Activated CD4-positive, alpha-beta T cell treated with anti-CD3 and anti-CD28 coated beads for 36 hours (primary cell): ENCODE data around the gene MGLL. TPM values are rescaled to one million over a fixed set of nuclear protein-coding genes. Genes with fewer than 3 reads are reported as not detected.

Experiments used
- ATAC-seq: fragments of 200-7000 bp; cut with Tn5 transposase; one replicate; pipeline ENCODE4 v1.10.0; 2021; ENCODE audit warnings: mild to moderate bottlenecking, moderate library complexity
- CTCF ChIA-PET: fragments of 350-600 bp; sonication (Branson Sonifier 250); formaldehyde crosslinking; loops from one replicate; lab custom pipeline; 2021; ENCODE audit warnings: antibody characterized with exemption; lab: Charles Lee
- POLR2A ChIA-PET: fragments of 350-600 bp; sonication (Branson Sonifier 250); formaldehyde crosslinking; loops from one replicate; lab custom pipeline; 2021; ENCODE audit warnings: antibody characterized with exemption, inconsistent platforms; lab: Charles Lee
- DNase-seq: peaks from one replicate; pipeline ENCODE4 v3.0.0-alpha.2; 2020
- H3K27ac Mint-ChIP-seq: one replicate; pipeline ENCODE4 v1.8.0; 2021; ENCODE audit warnings: mixed read lengths
- H3K27me3 Mint-ChIP-seq: one replicate; pipeline ENCODE4 v1.8.0; 2021; ENCODE audit warnings: mixed read lengths
- H3K36me3 Mint-ChIP-seq: one replicate; pipeline ENCODE4 v1.8.0; 2021; ENCODE audit warnings: low read depth, mixed read lengths
- H3K4me1 Mint-ChIP-seq: one replicate; pipeline ENCODE4 v1.8.0; 2021; ENCODE audit warnings: mixed read lengths
- H3K4me3 Mint-ChIP-seq: one replicate; pipeline ENCODE4 v1.8.0; 2021; ENCODE audit warnings: mild to moderate bottlenecking, moderate library complexity, mixed read lengths
- H3K9me3 Mint-ChIP-seq: one replicate; pipeline ENCODE4 v1.8.0; 2021; ENCODE audit warnings: low read depth, mixed read lengths
- intact Hi-C, 2 experiments: fragments of 100-400 bp; cut with DNase I in 1 of 2; cut with micrococcal nuclease in 1 of 2; formaldehyde crosslinking; loops; one replicate each; pipeline versions ENCODE4 v1.14.2 to v1.15.1; 2022 to 2024; cut with DNase I, micrococcal nuclease
- total RNA-seq, 2 experiments: library from RNA; stranded (reverse); gene quantifications; one replicate each; pipeline ENCODE4 v1.2.3, GENCODE V29; 2021

MGLL gene
- total RNA-seq, 2 experiments from 2014 or later, result 0.49 to 0.50 TPM

DNA sequence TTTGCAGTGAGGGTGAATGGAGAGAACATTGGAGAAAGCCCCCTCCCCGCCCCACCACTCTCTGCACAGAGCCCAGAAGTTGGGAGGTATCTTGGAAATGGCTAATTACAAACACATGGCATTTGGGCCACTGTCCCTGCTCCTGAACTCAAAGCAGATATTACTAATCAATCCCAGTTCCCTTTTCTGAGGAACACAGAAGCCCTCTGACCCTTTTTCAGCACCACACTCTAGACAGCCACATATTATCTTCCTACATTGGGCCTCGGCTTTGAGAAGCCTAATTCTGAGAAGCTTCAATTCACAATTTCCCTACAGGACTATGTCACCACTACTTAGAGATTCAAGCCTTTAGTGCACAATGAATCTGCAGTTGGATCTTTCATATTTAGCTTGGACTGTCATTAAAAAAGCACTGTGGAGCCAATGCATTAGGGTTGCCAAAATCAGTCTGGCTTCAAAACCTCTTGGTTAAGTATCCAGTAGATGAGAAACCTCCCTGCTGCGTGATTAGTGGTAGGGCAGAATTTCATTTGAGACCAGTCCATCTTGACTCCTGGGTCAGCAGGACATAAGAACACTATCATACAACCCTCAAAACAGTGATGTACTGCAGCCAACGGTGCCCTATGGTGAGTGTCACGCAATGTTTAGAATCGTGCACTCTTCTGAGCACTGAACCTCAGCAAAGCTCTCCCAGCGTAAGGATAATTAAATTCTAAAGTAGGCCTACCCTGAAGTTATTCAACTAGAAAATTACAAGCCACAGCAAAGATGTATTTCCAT, 26.1 kb downstream of the MGLL start:
- DNase-seq, result no peak
- POLR2A ChIA-PET, result no interaction called here
- H3K4me1 Mint-ChIP-seq, result peaks cover 10% of the 10 kb centered on the region
- intact Hi-C loops, result no loop called here
- no peaks in the 10 kb centered on the region for H3K36me3 Mint-ChIP-seq
- CTCF ChIA-PET, result interaction anchor here (0.7 kb wide), 1 partner anchor 1648 kb away, joined by 3 read pairs; no protein-coding TSS in a partner anchor
- ATAC-seq, result no peak
- peaks cover 4% of the 10 kb centered on the region for H3K27me3 Mint-ChIP-seq
- no peak overlapping the region for H3K4me3 Mint-ChIP-seq
- no peak overlapping the region for H3K27ac Mint-ChIP-seq
- H3K9me3 Mint-ChIP-seq, result peaks cover 3% of the 10 kb centered on the region

DNA sequence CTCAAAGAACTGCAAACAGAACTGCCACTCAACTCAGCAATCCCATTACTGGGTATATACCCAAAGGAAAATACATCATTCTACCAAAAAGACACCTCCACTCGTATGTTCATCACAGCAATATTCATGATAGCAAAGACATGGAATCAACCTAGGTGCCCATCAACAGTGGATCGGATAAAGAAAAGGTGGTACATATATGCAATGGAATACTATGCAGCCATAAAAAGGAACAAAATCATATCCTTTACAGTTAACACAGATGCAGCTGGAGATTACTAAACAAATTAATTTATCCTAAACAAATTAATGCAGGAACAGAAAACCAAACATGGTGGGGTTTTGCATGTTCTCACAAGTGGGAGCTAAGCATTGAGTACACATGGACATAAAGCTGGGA, 27.3 kb downstream of the MGLL start:
- peaks cover 3% of the 10 kb centered on the region for H3K9me3 Mint-ChIP-seq
- ATAC-seq, result no peak

DNA sequence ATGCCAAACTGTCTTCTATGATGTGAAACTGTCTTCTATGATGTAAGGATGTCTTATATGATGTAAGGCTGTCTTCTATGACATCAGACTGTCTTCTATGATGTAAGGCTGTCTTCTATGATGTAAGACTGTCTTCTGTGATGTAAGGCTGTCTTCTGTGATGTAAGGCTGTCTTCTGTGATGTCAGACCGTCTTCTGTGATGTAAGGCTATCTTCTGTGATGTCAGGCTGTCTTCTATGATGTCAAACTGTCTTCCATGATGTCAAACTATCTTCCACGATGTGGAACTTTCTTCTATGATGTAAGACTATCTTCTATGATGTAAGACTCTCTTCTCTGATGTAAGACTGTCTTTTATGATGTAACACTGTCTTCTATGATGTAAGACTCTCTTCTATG, 27.9 kb downstream of the MGLL start:
- H3K4me3 Mint-ChIP-seq, result no peak overlapping the region
- no peak for DNase-seq
- no peaks in the 10 kb centered on the region for H3K36me3 Mint-ChIP-seq
- intact Hi-C loops, result no loop called here
- H3K4me1 Mint-ChIP-seq, result no peaks in the 10 kb centered on the region
- CTCF ChIA-PET, result interaction anchor here (0.7 kb wide), 1 partner anchor 33 kb away, joined by 3 read pairs; no protein-coding TSS in a partner anchor
- peaks cover 3% of the 10 kb centered on the region for H3K9me3 Mint-ChIP-seq
- H3K27ac Mint-ChIP-seq, result no peak overlapping the region
- peaks cover 7% of the 10 kb centered on the region for H3K27me3 Mint-ChIP-seq
- ATAC-seq, result no peak
- POLR2A ChIA-PET, result no interaction called here

More for the DNA sequence above, 27.3 kb downstream of the MGLL start:
- ChIA-PET CTCF (no interaction called here), POLR2A (no interaction called here)
- Mint-ChIP-seq H3K36me3 (no peaks in the 10 kb centered on the region), H3K4me1 (peaks cover 1% of the 10 kb centered on the region), H3K4me3 (no peak overlapping the region), H3K27ac (no peak overlapping the region), H3K27me3 (peaks cover 7% of the 10 kb centered on the region)
- intact Hi-C loops, result no loop called here
- DNase-seq, result no peak

DNA sequence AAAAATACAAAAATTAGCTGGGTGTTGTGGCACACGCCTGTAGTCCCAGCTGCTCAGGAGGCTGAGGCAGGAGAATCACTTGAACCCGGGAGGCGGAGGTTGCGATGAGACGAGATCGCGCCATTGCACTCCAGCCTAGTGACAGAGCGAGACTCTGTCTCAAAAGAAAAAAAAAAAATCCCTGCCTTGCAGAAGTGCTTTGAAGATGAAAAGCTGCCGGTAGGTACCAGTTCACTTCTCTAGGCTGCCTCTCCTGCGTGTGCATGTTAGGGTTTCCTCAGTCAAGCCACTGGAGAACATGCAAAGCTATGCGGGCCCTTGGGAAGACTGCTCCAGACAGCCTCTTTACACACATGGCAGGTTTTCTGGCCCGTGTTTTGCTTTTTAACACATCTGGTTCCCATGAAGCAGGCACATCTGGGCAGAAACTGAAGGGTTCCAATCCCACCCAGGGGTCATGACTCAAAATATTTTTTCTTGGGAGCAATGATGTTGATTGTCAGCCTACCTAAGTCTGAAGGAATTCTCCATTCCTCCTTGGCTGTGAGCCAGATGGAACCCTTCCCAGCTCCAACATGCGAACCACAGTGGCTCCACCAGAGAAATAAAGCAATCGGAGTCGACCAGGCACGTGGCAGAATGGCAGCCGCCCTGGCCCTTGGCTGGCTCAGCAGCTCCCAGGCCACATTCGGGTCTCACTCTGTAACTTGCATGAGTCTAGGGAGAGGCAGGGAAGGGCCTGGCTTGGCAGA, 29.6 kb downstream of the MGLL start:
- intact Hi-C loops, result no loop called here
- ChIA-PET POLR2A (no interaction called here), CTCF (no interaction called here)
- Mint-ChIP-seq H3K27ac (no peak overlapping the region), H3K27me3 (peaks cover 7% of the 10 kb centered on the region), H3K4me3 (no peak overlapping the region), H3K4me1 (no peaks in the 10 kb centered on the region), H3K9me3 (peaks cover 3% of the 10 kb centered on the region), H3K36me3 (no peaks in the 10 kb centered on the region)
- DNase-seq, result no peak
- ATAC-seq, result no peak

GRCh38 chr3:127791221-127791913, 30.9 kb downstream of the MGLL start:
- Mint-ChIP-seq H3K27ac (no peak overlapping the region), H3K9me3 (peaks cover 3% of the 10 kb centered on the region), H3K4me1 (no peaks in the 10 kb centered on the region), H3K4me3 (no peak overlapping the region), H3K27me3 (peaks cover 7% of the 10 kb centered on the region), H3K36me3 (no peaks in the 10 kb centered on the region)
- ATAC-seq, result peak; percentile 68
- POLR2A ChIA-PET, result no interaction called here
- CTCF ChIA-PET, result interaction anchor here (0.7 to 1.1 kb wide), 2 partner anchors 30 to 211 kb away, joined by 3 to 4 read pairs; no protein-coding TSS in a partner anchor
- intact Hi-C loops, result no loop called here
- DNase-seq, result peak; percentile 42

GRCh38 chr3:127790882-127791183, 31.5 kb downstream of the MGLL start:
- DNase-seq, result no peak
- no peak overlapping the region for H3K27ac Mint-ChIP-seq
- H3K36me3 Mint-ChIP-seq, result no peaks in the 10 kb centered on the region
- peaks cover 7% of the 10 kb centered on the region for H3K27me3 Mint-ChIP-seq
- ChIA-PET CTCF (interaction anchor here (0.7 to 1.2 kb wide), 3 partner anchors 30 to 211 kb away, joined by 3 to 4 read pairs (median 3); no protein-coding TSS in a partner anchor), POLR2A (no interaction called here)
- no peaks in the 10 kb centered on the region for H3K4me1 Mint-ChIP-seq
- peaks cover 3% of the 10 kb centered on the region for H3K9me3 Mint-ChIP-seq
- H3K4me3 Mint-ChIP-seq, result no peak overlapping the region
- no peak for ATAC-seq
- intact Hi-C loops, result no loop called here

- Mint-ChIP-seq H3K4me3 (no peak overlapping the region), H3K9me3 (peaks cover 3% of the 10 kb centered on the region), H3K36me3 (no peaks in the 10 kb centered on the region), H3K27me3 (peaks cover 7% of the 10 kb centered on the region), H3K4me1 (no peaks in the 10 kb centered on the region), H3K27ac (no peak overlapping the region)
- DNase-seq (no peak), ATAC-seq (no peak)
- POLR2A ChIA-PET, result no interaction called here
- intact Hi-C loops, result no loop called here
- CTCF ChIA-PET, result interaction anchor here (1.1 to 1.2 kb wide), 2 partner anchors 168 to 210 kb away, joined by 3 to 4 read pairs; no protein-coding TSS in a partner anchor
Measured at GRCh38 chr3:127789990-127790881, 32.1 kb downstream of the MGLL start.

DNA sequence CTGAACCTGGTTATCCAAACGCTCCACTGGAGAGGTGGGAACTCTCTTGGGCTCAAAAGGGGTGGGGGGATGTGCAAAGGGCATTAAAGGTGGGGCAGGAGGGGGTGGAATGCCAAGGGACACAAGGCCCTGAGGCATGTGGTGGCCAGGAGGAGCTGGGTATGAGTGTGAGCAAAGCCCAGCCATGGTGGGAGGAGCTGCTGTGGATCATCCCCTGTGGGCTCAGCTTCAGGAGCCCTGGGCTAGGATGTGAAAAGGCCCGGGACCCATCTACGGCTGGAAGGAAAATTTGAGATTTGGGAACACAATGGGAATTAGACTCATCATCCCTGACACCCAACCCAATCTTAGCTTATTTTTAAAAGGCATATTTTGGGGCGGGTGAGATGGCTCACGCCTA, 33.3 kb downstream of the MGLL start:
- DNase-seq (no peak), ATAC-seq (no peak)
- Mint-ChIP-seq H3K9me3 (no peaks in the 10 kb centered on the region), H3K4me1 (no peaks in the 10 kb centered on the region), H3K4me3 (no peak overlapping the region), H3K27me3 (peaks cover 7% of the 10 kb centered on the region), H3K27ac (no peak overlapping the region), H3K36me3 (no peaks in the 10 kb centered on the region)
- POLR2A ChIA-PET, result no interaction called here
- CTCF ChIA-PET, result interaction anchor here (0.5 kb wide), 1 partner anchor 1702 kb away, joined by 3 read pairs; no protein-coding TSS in a partner anchor
- intact Hi-C loops, result no loop called here

DNA sequence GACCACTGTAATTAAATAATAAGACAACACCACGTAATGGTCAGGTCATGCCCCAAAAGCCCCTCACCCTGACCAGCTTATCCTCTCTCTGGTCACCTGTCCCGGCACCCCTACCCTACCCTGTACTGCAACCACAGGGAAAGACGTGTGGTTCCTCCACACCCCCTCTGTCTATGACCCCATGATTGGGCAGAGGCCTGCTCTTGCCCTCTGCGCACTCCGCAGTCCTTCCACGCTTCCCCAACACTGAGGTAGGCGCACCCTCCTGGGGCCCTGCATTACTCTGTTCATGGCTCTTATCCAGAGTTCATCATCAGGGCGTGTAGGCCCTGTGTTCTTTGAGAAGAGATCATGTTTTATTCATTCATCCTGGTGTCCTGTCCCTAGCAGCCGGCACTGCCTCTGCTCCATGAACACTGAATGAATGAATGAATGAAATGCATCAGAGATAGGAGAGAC, 33.8 kb downstream of the MGLL start:
- CTCF ChIA-PET, result no interaction called here
- intact Hi-C loops, result no loop called here
- peaks cover 7% of the 10 kb centered on the region for H3K27me3 Mint-ChIP-seq
- H3K4me1 Mint-ChIP-seq, result no peaks in the 10 kb centered on the region
- no peaks in the 10 kb centered on the region for H3K9me3 Mint-ChIP-seq
- POLR2A ChIA-PET, result no interaction called here
- H3K4me3 Mint-ChIP-seq, result no peak overlapping the region
- ATAC-seq (no peak), DNase-seq (no peak)
- H3K36me3 Mint-ChIP-seq, result no peaks in the 10 kb centered on the region
- H3K27ac Mint-ChIP-seq, result no peak overlapping the region

GRCh38 chr3:127787571-127788365, 34.5 kb downstream of the MGLL start:
- ATAC-seq (no peak), DNase-seq (no peak)
- H3K27ac Mint-ChIP-seq, result no peak overlapping the region
- no peaks in the 10 kb centered on the region for H3K9me3 Mint-ChIP-seq
- intact Hi-C loops, result no loop called here
- ChIA-PET CTCF (interaction anchor here (0.5 kb wide), 1 partner anchor 94 kb away, joined by 3 read pairs; no protein-coding TSS in a partner anchor), POLR2A (no interaction called here)
- H3K27me3 Mint-ChIP-seq, result peaks cover 6% of the 10 kb centered on the region
- H3K4me1 Mint-ChIP-seq, result no peaks in the 10 kb centered on the region
- no peak overlapping the region for H3K4me3 Mint-ChIP-seq
- no peaks in the 10 kb centered on the region for H3K36me3 Mint-ChIP-seq
